ENCODE results near the gene ASB16. TPM values are rescaled to one million over a fixed set of nuclear protein-coding genes. Genes with fewer than 3 reads are reported as not detected.

The ASB16 gene
- polyA plus RNA-seq, 1 donor from 2014 or later, result not detected

GRCh38 chr17:44205962-44206824, 35.7 kb downstream of the ASB16 start:
- Histone ChIP-seq H3K4me3 (ENCODE audit: low read length) (no peak overlapping the region), H2AFZ (ENCODE audit: low read depth, low read length) (no peak overlapping the region), H3K9ac (ENCODE audit: low read length) (no peak overlapping the region), H3K9me2 (ENCODE audit: insufficient read depth, low read length) (no peaks in the 10 kb centered on the region), H3K36me3 (ENCODE audit: insufficient read depth, low read length) (no peaks in the 10 kb centered on the region), H4K20me1 (ENCODE audit: insufficient read depth) (no peaks in the 10 kb centered on the region), H3K79me2 (replicated peaks; ENCODE audit: insufficient read depth, low read length) (no peaks in the 10 kb centered on the region), H3F3A (ENCODE audit: insufficient read depth, low read length, poor library complexity, severe bottlenecking) (no peaks in the 10 kb centered on the region), H3K27me3 (ENCODE audit: insufficient read depth, low read depth, low read length) (no peaks in the 10 kb centered on the region), H3K9me3 (ENCODE audit: low read length) (no peaks in the 10 kb centered on the region), H3K27ac (ENCODE audit: low read length) (no peak overlapping the region), H3K4me2 (ENCODE audit: low read length) (no peak overlapping the region)
- no peak for TF ChIP-seq TAF1 (IDR thresholded peaks at IDR 0.05; ENCODE audit: low read depth)

GRCh38 chr17:44206825-44207155, 36.3 kb downstream of the ASB16 start:
- H3K27ac ChIP-seq (ENCODE audit: low read length), result no peak overlapping the region
- H3F3A ChIP-seq (ENCODE audit: insufficient read depth, low read length, poor library complexity, severe bottlenecking), result no peaks in the 10 kb centered on the region
- H3K9ac ChIP-seq (ENCODE audit: low read length), result no peak overlapping the region
- H3K79me2 ChIP-seq (replicated peaks; ENCODE audit: insufficient read depth, low read length), result no peaks in the 10 kb centered on the region
- no peak overlapping the region for H3K4me3 ChIP-seq (ENCODE audit: low read length)
- TF ChIP-seq POLR2AphosphoS5 (IDR thresholded peaks at IDR 0.05) (no peak), MXI1 (conservative IDR thresholded peaks at IDR 0.05; ENCODE audit: poor library complexity, severe bottlenecking) (no peak), EZH2 (IDR thresholded peaks at IDR 0.05; ENCODE audit: borderline replicate concordance, insufficient read depth, low read length, poor library complexity, severe bottlenecking) (no peak), CTCF (IDR thresholded peaks at IDR 0.05; ENCODE audit: poor library complexity, severe bottlenecking) (no peak), EP300 (conservative IDR thresholded peaks at IDR 0.05; ENCODE audit: poor library complexity, severe bottlenecking) (no peak), RAD21 (conservative IDR thresholded peaks at IDR 0.05) (no peak), REST (IDR thresholded peaks at IDR 0.05; ENCODE audit: borderline replicate concordance) (no peak), SMC3 (conservative IDR thresholded peaks at IDR 0.05; ENCODE audit: poor library complexity) (no peak), TAF1 (IDR thresholded peaks at IDR 0.05; ENCODE audit: low read depth) (no peak)
- H4K20me1 ChIP-seq (ENCODE audit: insufficient read depth), result no peaks in the 10 kb centered on the region
- no peak overlapping the region for H2AFZ ChIP-seq (ENCODE audit: low read depth, low read length)
- no peaks in the 10 kb centered on the region for H3K9me3 ChIP-seq (ENCODE audit: low read length)
- H3K9me2 ChIP-seq (ENCODE audit: insufficient read depth, low read length), result no peaks in the 10 kb centered on the region
- H3K36me3 ChIP-seq (ENCODE audit: insufficient read depth, low read length), result no peaks in the 10 kb centered on the region
- H3K4me2 ChIP-seq (ENCODE audit: low read length), result no peak overlapping the region
- no peaks in the 10 kb centered on the region for H3K27me3 ChIP-seq (ENCODE audit: insufficient read depth, low read depth, low read length)
